GM19043 (cell line): ENCODE data around the gene LATS2.
"Not testable (repeated sequence)": the region's sequence is repeated elsewhere in the genome, so short reads cannot be mapped to it uniquely, and the experiment has no call there.

ENCODE experiments used
- ATAC-seq: cut with Tn5 transposase; IDR thresholded peaks from one replicate; pipeline ENCODE4 v1.9.1; 2021; ENCODE audit warnings: low read depth; ENCODE audit not compliant: unreplicated experiment

The LATS2 gene

GRCh38 chr13:20972731-20973130, 88.7 kb downstream of the LATS2 start:
- ATAC-seq = no peak

- no peak for ATAC-seq
Observed at GRCh38 chr13:20969182-20969581, 92.2 kb downstream of the LATS2 start.

GRCh38 chr13:20968745-20969144, 92.6 kb downstream of the LATS2 start:
- ATAC-seq = no peak

GRCh38 chr13:20967340-20967739, 94.0 kb downstream of the LATS2 start:
- ATAC-seq = no peak

- ATAC-seq = no peak
Observed at GRCh38 chr13:20964904-20965303, 96.5 kb downstream of the LATS2 start.

- ATAC-seq = not testable (repeated sequence)
Observed at GRCh38 chr13:20961663-20962062, 99.7 kb downstream of the LATS2 start.

- no peak for ATAC-seq
Observed at GRCh38 chr13:20960663-20961309, 100.6 kb downstream of the LATS2 start.

GRCh38 chr13:20957049-20957620, 104.3 kb downstream of the LATS2 start:
- not testable (repeated sequence) for ATAC-seq

- ATAC-seq = no peak
Observed at GRCh38 chr13:20955496-20955895, 105.9 kb downstream of the LATS2 start.

- ATAC-seq = no peak
Observed at GRCh38 chr13:20953245-20953931, 108.0 kb downstream of the LATS2 start.

GRCh38 chr13:20952838-20953237, 108.5 kb downstream of the LATS2 start:
- no peak for ATAC-seq

GRCh38 chr13:20948001-20948400, 113.4 kb downstream of the LATS2 start:
- not testable (repeated sequence) for ATAC-seq

- no peak for ATAC-seq
Observed at GRCh38 chr13:20945952-20946383, 115.4 kb downstream of the LATS2 start.

- no peak for ATAC-seq
Observed at GRCh38 chr13:20942938-20943559, 118.3 kb downstream of the LATS2 start.

- not testable (repeated sequence) for ATAC-seq
Observed at GRCh38 chr13:20940511-20940910, 120.9 kb downstream of the LATS2 start.

GRCh38 chr13:20940083-20940482, 121.3 kb downstream of the LATS2 start:
- ATAC-seq = no peak

GRCh38 chr13:20939662-20940061, 121.7 kb downstream of the LATS2 start:
- no peak for ATAC-seq

GRCh38 chr13:20938302-20938701, 123.1 kb downstream of the LATS2 start:
- no peak for ATAC-seq

GRCh38 chr13:20927596-20928257, 133.7 kb downstream of the LATS2 start:
- ATAC-seq = no peak

GRCh38 chr13:20925395-20925790, 136.0 kb downstream of the LATS2 start:
- not testable (repeated sequence) for ATAC-seq
